GM12891 (cell line): ENCODE measurements around the gene ATCAY.

Experiments used
- PAX5 ChIP-seq: IDR thresholded peaks from 2 replicates; pipeline ENCODE4 v1.6.1; 2011; ENCODE audit warnings: low read length, moderate library complexity, mild to moderate bottlenecking; ENCODE audit not compliant: insufficient read depth, severe bottlenecking
- POLR2A ChIP-seq: IDR thresholded peaks from 2 replicates; pipeline ENCODE4 v1.6.1; 2011; ENCODE audit warnings: low read depth, low read length, control low read depth
- POLR2AphosphoS5 ChIP-seq: IDR thresholded peaks from 2 replicates; pipeline ENCODE4 v1.6.1; 2011; ENCODE audit warnings: low read depth, low read length, control low read depth
- POU2F2 ChIP-seq: IDR thresholded peaks from 2 replicates; pipeline ENCODE4 v1.6.1; 2011; ENCODE audit warnings: low read depth, mild to moderate bottlenecking, control low read depth, low read length, moderate library complexity
- SPI1 ChIP-seq: IDR thresholded peaks from 2 replicates; pipeline ENCODE4 v1.6.1; 2011; ENCODE audit warnings: low read depth, low read length, control low read depth
- TAF1 ChIP-seq: IDR thresholded peaks from 2 replicates; pipeline ENCODE4 v1.6.1; 2011; ENCODE audit warnings: low read depth, low read length, control low read depth

GRCh38 chr19:3958836-3959765 lies 78.6 kb downstream of the ATCAY start:
- TF ChIP-seq POLR2A (no peak), TAF1 (no peak), POLR2AphosphoS5 (no peak), PAX5 (no peak), SPI1 (no peak), POU2F2 (no peak)
